Parathyroid adenoma (tissue), 2 donors: ENCODE results near the gene TMCC3.
A peak's percentile ranks its signal among the peaks of the same experiment; 100 is the strongest.
"Not testable (repeated sequence)": the region's sequence is repeated elsewhere in the genome, so short reads cannot be mapped to it uniquely, and the experiment has no call there.

Source experiments
- H2AFZ ChIP-seq: fragments of 300-600 bp; sonication (generic); one replicate; pipeline ENCODE4 v1.7.0; 2017; ENCODE audit warnings: antibody characterized with exemption, mild to moderate bottlenecking
- H3K27ac ChIP-seq: fragments of 300-600 bp; sonication (generic); one replicate; pipeline ENCODE4 v1.7.0; 2017
- H3K27me3 ChIP-seq: fragments of 300-600 bp; sonication (generic); one replicate; pipeline ENCODE4 v1.7.0; 2017; ENCODE audit warnings: low read length; ENCODE audit not compliant: control insufficient read depth, insufficient read depth
- H3K36me3 ChIP-seq: fragments of 300-600 bp; sonication (generic); one replicate; pipeline ENCODE4 v1.7.0; 2017; ENCODE audit warnings: low read length; ENCODE audit not compliant: control insufficient read depth, insufficient read depth
- H3K4me1 ChIP-seq: fragments of 300-600 bp; sonication (generic); one replicate; pipeline ENCODE4 v1.7.0; 2017; ENCODE audit warnings: control low read depth
- H3K4me2 ChIP-seq: fragments of 300-600 bp; sonication (generic); one replicate; pipeline ENCODE4 v1.7.0; 2017; ENCODE audit warnings: low read length
- H3K4me3 ChIP-seq: fragments of 300-600 bp; sonication (generic); one replicate; pipeline ENCODE4 v1.7.0; 2017; ENCODE audit warnings: low read depth, low read length
- H3K79me2 ChIP-seq: fragments of 300-600 bp; sonication (generic); one replicate; pipeline ENCODE4 v1.7.0; 2017; ENCODE audit warnings: control low read depth
- H3K9ac ChIP-seq: fragments of 300-600 bp; sonication (generic); one replicate; pipeline ENCODE4 v1.7.0; 2017; ENCODE audit warnings: mild to moderate bottlenecking
- H3K9me3 ChIP-seq: fragments of 300-600 bp; sonication (generic); one replicate; pipeline ENCODE4 v1.7.0; 2017; ENCODE audit warnings: low read length; ENCODE audit not compliant: control insufficient read depth
- TF ChIP-seq, protein P1 (sequence below): fragments of 300-600 bp; sonication (generic); IDR thresholded peaks from one replicate; pipeline ENCODE4 v1.7.0; 2017; ENCODE audit warnings: antibody characterized with exemption, mild to moderate bottlenecking
- donor health status: primary hyperparathyroidism.

The TMCC3 gene

DNA sequence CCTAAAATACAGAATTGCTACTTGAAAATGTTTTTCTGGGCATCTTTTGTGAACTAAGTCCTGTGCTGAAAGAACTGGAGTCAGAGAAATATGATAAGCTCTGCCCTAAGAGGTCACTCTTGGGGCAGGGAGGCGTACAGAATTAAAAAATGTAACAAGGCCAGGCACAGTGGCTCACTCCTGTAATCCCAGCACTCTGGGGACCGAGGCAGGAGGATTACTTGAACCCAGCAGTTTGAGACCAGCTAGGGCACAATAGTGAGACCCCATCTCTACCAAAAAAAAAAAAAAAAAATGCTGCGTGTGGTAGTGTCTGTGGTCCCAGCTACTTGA, 46.0 kb downstream of the TMCC3 start:
- H3K4me3 ChIP-seq, result no peak overlapping the region
- no peaks in the 10 kb centered on the region for H3K27me3 ChIP-seq
- H3K79me2 ChIP-seq, result no peaks in the 10 kb centered on the region
- H3K4me1 ChIP-seq, result peaks cover 5% of the 10 kb centered on the region
- no peaks in the 10 kb centered on the region for H3K36me3 ChIP-seq
- no peaks in the 10 kb centered on the region for H3K9me3 ChIP-seq
- TF ChIP-seq, protein P1, sequence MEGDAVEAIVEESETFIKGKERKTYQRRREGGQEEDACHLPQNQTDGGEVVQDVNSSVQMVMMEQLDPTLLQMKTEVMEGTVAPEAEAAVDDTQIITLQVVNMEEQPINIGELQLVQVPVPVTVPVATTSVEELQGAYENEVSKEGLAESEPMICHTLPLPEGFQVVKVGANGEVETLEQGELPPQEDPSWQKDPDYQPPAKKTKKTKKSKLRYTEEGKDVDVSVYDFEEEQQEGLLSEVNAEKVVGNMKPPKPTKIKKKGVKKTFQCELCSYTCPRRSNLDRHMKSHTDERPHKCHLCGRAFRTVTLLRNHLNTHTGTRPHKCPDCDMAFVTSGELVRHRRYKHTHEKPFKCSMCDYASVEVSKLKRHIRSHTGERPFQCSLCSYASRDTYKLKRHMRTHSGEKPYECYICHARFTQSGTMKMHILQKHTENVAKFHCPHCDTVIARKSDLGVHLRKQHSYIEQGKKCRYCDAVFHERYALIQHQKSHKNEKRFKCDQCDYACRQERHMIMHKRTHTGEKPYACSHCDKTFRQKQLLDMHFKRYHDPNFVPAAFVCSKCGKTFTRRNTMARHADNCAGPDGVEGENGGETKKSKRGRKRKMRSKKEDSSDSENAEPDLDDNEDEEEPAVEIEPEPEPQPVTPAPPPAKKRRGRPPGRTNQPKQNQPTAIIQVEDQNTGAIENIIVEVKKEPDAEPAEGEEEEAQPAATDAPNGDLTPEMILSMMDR, result no peak
- no peak overlapping the region for H3K27ac ChIP-seq
- no peak overlapping the region for H3K4me2 ChIP-seq
- no peak overlapping the region for H3K9ac ChIP-seq
- H2AFZ ChIP-seq, result no peak overlapping the region

DNA sequence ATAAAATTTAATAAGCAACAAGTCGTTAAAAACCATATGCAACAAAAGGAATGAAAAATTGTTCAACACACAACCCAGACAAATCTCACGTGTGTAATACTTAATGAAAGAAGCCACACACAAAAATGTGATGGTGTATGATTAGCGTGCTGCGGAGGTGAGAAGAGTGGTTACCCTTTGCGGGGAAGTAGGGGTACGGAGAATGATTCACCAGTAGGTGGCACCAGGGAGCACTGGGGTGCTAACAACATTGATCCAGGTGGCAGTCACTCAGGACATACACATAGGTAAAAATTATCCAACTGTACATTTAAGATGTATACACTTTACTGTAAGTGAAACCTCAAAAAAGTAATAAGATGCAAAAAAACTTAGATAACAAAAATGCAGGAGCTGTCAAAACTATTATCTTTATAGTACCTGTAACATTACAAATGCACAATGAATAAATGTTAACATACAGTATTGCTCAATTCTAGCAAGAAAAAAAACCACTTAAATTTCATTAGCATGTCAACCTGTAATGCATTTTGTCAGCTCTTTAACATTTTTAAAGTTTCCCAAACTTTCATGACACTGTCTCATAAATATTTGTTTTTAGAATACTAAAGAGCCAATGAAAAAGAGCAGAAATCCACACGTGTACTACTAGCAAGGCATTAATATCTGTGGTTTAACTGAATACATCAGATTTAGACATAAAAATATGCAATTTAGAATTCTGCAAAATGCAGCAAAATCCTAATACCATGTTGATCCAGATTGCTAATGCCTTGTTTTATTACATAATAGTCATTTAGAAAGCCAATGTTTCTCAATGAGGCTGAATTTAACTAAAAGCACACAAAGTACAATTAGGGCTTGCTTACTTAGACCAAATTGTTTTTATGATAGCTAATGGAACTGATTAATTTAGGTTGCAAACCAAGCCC, 46.7 kb downstream of the TMCC3 start:
- Histone ChIP-seq H3K9me3 (no peaks in the 10 kb centered on the region), H3K4me2 (no peak overlapping the region), H3K9ac (no peak overlapping the region), H3K27ac (no peak overlapping the region), H3K4me1 (peaks cover 5% of the 10 kb centered on the region), H2AFZ (no peak overlapping the region), H3K36me3 (no peaks in the 10 kb centered on the region), H3K79me2 (no peaks in the 10 kb centered on the region), H3K4me3 (no peak overlapping the region), H3K27me3 (no peaks in the 10 kb centered on the region)
- TF ChIP-seq, protein P1, result peak; percentile 59

DNA sequence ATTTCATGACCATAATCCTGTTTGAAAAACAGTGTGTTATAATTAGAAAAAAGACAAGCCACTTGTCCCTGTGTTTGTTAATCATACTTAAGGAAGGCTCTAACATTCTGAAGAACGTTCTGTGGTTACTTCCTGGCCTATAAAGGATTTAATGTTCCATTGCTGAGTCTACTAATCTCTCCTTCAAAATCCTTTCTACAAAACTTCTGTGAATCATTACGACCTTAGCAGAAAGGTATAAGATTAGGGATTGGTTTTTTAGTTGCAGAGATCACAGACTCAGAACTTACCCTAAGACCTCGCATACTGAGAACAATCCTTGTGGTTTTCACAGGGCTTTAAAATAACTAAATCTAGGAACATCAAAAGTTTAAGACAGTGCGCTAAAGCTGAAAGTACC, 48.3 kb downstream of the TMCC3 start:
- no peak overlapping the region for H3K4me2 ChIP-seq
- no peaks in the 10 kb centered on the region for H3K36me3 ChIP-seq
- no peaks in the 10 kb centered on the region for H3K9me3 ChIP-seq
- H3K79me2 ChIP-seq, result no peaks in the 10 kb centered on the region
- H3K27me3 ChIP-seq, result no peaks in the 10 kb centered on the region
- TF ChIP-seq, protein P1, result no peak
- H3K4me3 ChIP-seq, result no peak overlapping the region
- no peak overlapping the region for H3K9ac ChIP-seq
- H3K27ac ChIP-seq, result no peak overlapping the region
- H2AFZ ChIP-seq, result no peak overlapping the region
- peaks cover 5% of the 10 kb centered on the region for H3K4me1 ChIP-seq

DNA sequence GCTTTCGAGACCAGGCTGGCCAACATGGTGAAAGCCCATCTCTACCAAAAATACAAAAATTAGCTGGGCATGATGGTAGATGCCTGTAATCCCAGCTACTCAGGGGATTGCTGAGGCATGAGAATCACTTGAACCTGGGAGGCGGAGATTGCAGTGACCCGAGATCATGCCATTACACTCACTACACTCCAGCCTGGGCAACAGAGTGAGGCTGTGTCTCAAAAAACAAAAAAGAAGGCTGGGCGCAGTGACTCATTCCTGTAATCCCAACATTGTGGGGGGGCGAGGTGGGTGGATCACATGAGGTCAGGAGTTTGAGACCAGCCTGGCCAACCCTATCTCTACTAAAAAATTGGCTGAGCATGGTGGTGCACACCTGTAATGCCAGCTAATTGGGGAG, 49.0 kb downstream of the TMCC3 start:
- not testable (repeated sequence) for H3K4me1 ChIP-seq, H3K4me2 ChIP-seq, H3K9ac ChIP-seq, H3K9me3 ChIP-seq, H3K79me2 ChIP-seq, H3K4me3 ChIP-seq, H3K27me3 ChIP-seq, H2AFZ ChIP-seq, H3K36me3 ChIP-seq, H3K27ac ChIP-seq

DNA sequence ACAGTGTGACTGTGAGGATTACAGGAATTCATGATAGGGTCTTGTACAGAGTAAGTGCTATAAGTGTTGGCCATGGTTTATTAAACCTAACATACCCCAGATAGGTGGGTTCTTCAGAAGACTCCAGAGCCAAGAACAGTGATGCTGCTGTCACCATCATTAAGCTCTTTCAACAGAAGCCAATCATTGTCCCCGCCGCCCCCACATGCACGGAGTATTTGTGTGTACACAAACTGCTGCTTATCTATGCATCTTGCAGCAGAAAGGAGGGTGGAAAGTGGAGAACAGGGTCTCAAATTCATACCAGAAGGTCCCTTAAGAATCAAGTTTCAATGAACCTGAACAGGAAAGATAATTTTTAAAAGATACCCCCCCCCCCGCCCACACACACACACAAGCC, 51.2 kb downstream of the TMCC3 start:
- H3K36me3 ChIP-seq, result no peaks in the 10 kb centered on the region
- H3K4me1 ChIP-seq, result peaks cover 5% of the 10 kb centered on the region

More for the DNA sequence above, 51.2 kb downstream of the TMCC3 start:
- Histone ChIP-seq H3K9me3 (no peaks in the 10 kb centered on the region), H3K27ac (no peak overlapping the region), H3K4me2 (no peak overlapping the region), H3K27me3 (no peaks in the 10 kb centered on the region), H3K79me2 (no peaks in the 10 kb centered on the region), H3K4me3 (no peak overlapping the region), H3K9ac (no peak overlapping the region), H2AFZ (no peak overlapping the region)
- TF ChIP-seq, protein P1, result no peak
